Mucosa of descending colon (tissue), 3 donors: ENCODE measurements around the gene DPH2. TPM values are rescaled to one million over a fixed set of nuclear protein-coding genes. Genes with fewer than 3 reads are reported as not detected.

Source experiments
- ATAC-seq: fragments of 200-7000 bp; cut with Tn5 transposase; one replicate; pipeline ENCODE4 v1.9.1; 2020; ENCODE audit warnings: mild to moderate bottlenecking, moderate library complexity
- DNase-seq, 3 donors: peaks; one replicate each; pipeline ENCODE4 v3.0.0-alpha.2; 2020
- H3K36me3 ChIP-seq: fragments of 200-600 bp; one replicate; pipeline ENCODE4 v1.8.0; 2021; ENCODE audit warnings: low read depth, mild to moderate bottlenecking
- H3K4me1 ChIP-seq: fragments of 200-600 bp; one replicate; pipeline ENCODE4 v1.8.0; 2021; ENCODE audit warnings: low read depth, mild to moderate bottlenecking
- H3K4me3 ChIP-seq: fragments of 200-600 bp; one replicate; pipeline ENCODE4 v1.8.0; 2021; ENCODE audit warnings: mild to moderate bottlenecking
- H3K9me3 ChIP-seq: fragments of 200-600 bp; one replicate; pipeline ENCODE4 v1.8.0; 2021; ENCODE audit warnings: mild to moderate bottlenecking
- CTCF ChIP-seq: fragments of 200-600 bp; IDR thresholded peaks from one replicate; pipeline ENCODE4 v1.8.0; 2022; ENCODE audit warnings: antibody characterized with exemption, mild to moderate bottlenecking
- intact Hi-C, 2 donors: fragments of 100-400 bp; cut with DNase I in 1 of 2; cut with micrococcal nuclease in 1 of 2; formaldehyde crosslinking; loops; one replicate each; pipeline versions ENCODE4 v1.11.0 to v1.11.1; 2022; cut with DNase I, micrococcal nuclease
- total RNA-seq, 3 donors: library from RNA; stranded (reverse); fragmentation: NEBNext Ultra II Directional in 2 of 3; extraction: Animal tissue kit (Norgen Biotek cat#: 25700) in 2 of 3; gene quantifications; one replicate each; pipeline versions ENCODE4 v1.2.1 to v1.2.4, GENCODE V29; 2021 to 2023
- donor health status: DM: no; HTN: no; CAD: no; lungs with moderate emphysema.
- donor health status: DM: no; HTN: no; CAD: no.
- donor health status: DM: no; HTN: yes; CAD: no.

DPH2 gene
- total RNA-seq, 3 donors from 2014 or later, result 16.5 to 23.3 (median 17.9) TPM

- peak within 1 kb of the TSS; percentile 36 for H3K4me3 ChIP-seq
- intact Hi-C loops, result no loop called here
- peak; percentile 82 for TF ChIP-seq CTCF
- peaks cover 5% of the 10 kb centered on the region for H3K36me3 ChIP-seq
- peak; percentile 97 to 99 (median 97) for DNase-seq
- H3K4me1 ChIP-seq, result peaks cover 24% of the 10 kb centered on the region
- ATAC-seq, result peak; percentile 98
- H3K9me3 ChIP-seq, result no peaks in the 10 kb centered on the region
These were observed 23.4 kb upstream of the DPH2 start, which contains the start of gene IPO13 for GRCh38 chr1:43946236-43947060. IPO13 (plus strand) TSS chr1:43946950; CDS start chr1:43947601, 651 bp downstream.

- TF ChIP-seq CTCF, result no peak
- Histone ChIP-seq H3K9me3 (no peaks in the 10 kb centered on the region), H3K4me3 (peak overlapping the region; percentile 36), H3K36me3 (peaks cover 5% of the 10 kb centered on the region), H3K4me1 (peaks cover 24% of the 10 kb centered on the region)
- ATAC-seq (peak; percentile 2), DNase-seq (peak in 1 of 3 donors; percentile 61)
- intact Hi-C loops, result no loop called here
These were observed 22.5 kb upstream of the DPH2 start for GRCh38 chr1:43947061-43947873.

- Histone ChIP-seq H3K9me3 (no peaks in the 10 kb centered on the region), H3K4me1 (peaks cover 24% of the 10 kb centered on the region), H3K4me3 (no peak overlapping the region), H3K36me3 (peaks cover 5% of the 10 kb centered on the region)
- intact Hi-C loops, result no loop called here
- ATAC-seq (no peak), DNase-seq (no peak)
- TF ChIP-seq CTCF, result no peak
These were observed 21.9 kb upstream of the DPH2 start for GRCh38 chr1:43947874-43948437.

- DNase-seq, result no peak
- ATAC-seq, result no peak
- intact Hi-C loops, result no loop called here
- peaks cover 24% of the 10 kb centered on the region for H3K4me1 ChIP-seq
- TF ChIP-seq CTCF, result no peak
- H3K9me3 ChIP-seq, result no peaks in the 10 kb centered on the region
- peaks cover 5% of the 10 kb centered on the region for H3K36me3 ChIP-seq
- H3K4me3 ChIP-seq, result no peak overlapping the region
These were observed 20.1 kb upstream of the DPH2 start for GRCh38 chr1:43949678-43950077.

GRCh38 chr1:43951021-43951985, 18.5 kb upstream of the DPH2 start:
- DNase-seq, result no peak
- no peak for ATAC-seq
- Histone ChIP-seq H3K4me1 (peaks cover 16% of the 10 kb centered on the region), H3K4me3 (no peak overlapping the region), H3K9me3 (no peaks in the 10 kb centered on the region), H3K36me3 (peaks cover 4% of the 10 kb centered on the region)
- TF ChIP-seq CTCF, result no peak
- intact Hi-C loops, result no loop called here
